Naive thymus-derived CD4-positive, alpha-beta T cell (primary cell): ENCODE data around the gene WDR20. TPM values are rescaled to one million over a fixed set of nuclear protein-coding genes. Genes with fewer than 3 reads are reported as not detected.

Source experiments
- ATAC-seq: fragments of 150-1000 bp; cut with Tn5 transposase; 2 replicates; pipeline ENCODE4 v1.10.0; 2021; ENCODE audit warnings: mild to moderate bottlenecking, moderate library complexity
- CTCF ChIA-PET: fragments of 350-600 bp; sonication (Branson Sonifier 250); formaldehyde crosslinking; loops from one replicate; lab custom pipeline; 2021; ENCODE audit warnings: antibody characterized with exemption; lab: Charles Lee
- POLR2A ChIA-PET: fragments of 350-600 bp; sonication (Branson Sonifier 250); formaldehyde crosslinking; loops from one replicate; lab custom pipeline; 2021; ENCODE audit warnings: antibody characterized with exemption, inconsistent platforms; lab: Charles Lee
- DNase-seq, 9 donors: peaks; one replicate each; pipeline versions ENCODE4 v3.0.0 to v3.0.0-alpha.2; 2020 to 2022; ENCODE audit warnings: mixed read lengths in 1 of 9
- H3K27ac ChIP-seq: one replicate; pipeline ENCODE4 v1.7.0; 2013; ENCODE audit warnings: mild to moderate bottlenecking, low read depth, low read length, moderate library complexity
- H3K27me3 ChIP-seq, 2 donors: one replicate each; pipeline ENCODE4 v1.7.0; 2013; ENCODE audit warnings: low read length in 2 of 2, mild to moderate bottlenecking in 2 of 2, moderate library complexity in 2 of 2; ENCODE audit not compliant: control insufficient read depth in 2 of 2, insufficient read depth in 2 of 2
- H3K36me3 ChIP-seq, 3 experiments: 1 replicate in 2 of 3; 2 replicates in 1 of 3; pipeline ENCODE4 v1.7.0; 2013; ENCODE audit warnings: low read length in 3 of 3, mild to moderate bottlenecking in 3 of 3, moderate library complexity in 1 of 3; ENCODE audit not compliant: insufficient read depth in 3 of 3, control insufficient read depth in 2 of 3
- H3K4me1 ChIP-seq, 2 donors: one replicate each; pipeline ENCODE4 v1.7.0; 2013; ENCODE audit warnings: low read length in 2 of 2, mild to moderate bottlenecking in 2 of 2, moderate library complexity in 1 of 2; ENCODE audit not compliant: control insufficient read depth in 2 of 2, insufficient read depth in 2 of 2
- H3K4me3 ChIP-seq: 2 replicates; pipeline ENCODE4 v1.7.0; 2013; ENCODE audit warnings: mild to moderate bottlenecking, low read length
- H3K9me3 ChIP-seq, 3 experiments: 1 replicate in 2 of 3; 2 replicates in 1 of 3; pipeline ENCODE4 v1.7.0; 2013; ENCODE audit warnings: low read length in 3 of 3; ENCODE audit not compliant: control insufficient read depth in 2 of 3
- H3K27ac Mint-ChIP-seq, 9 donors: one replicate each; pipeline ENCODE4 v1.8.0; 2020 to 2022; ENCODE audit warnings: mixed read lengths in 9 of 9, mild to moderate bottlenecking in 8 of 9, moderate library complexity in 5 of 9, inconsistent platforms in 2 of 9
- H3K27me3 Mint-ChIP-seq, 5 donors: one replicate each; pipeline ENCODE4 v1.8.0; 2021 to 2022; ENCODE audit warnings: mixed read lengths in 5 of 5, mild to moderate bottlenecking in 1 of 5
- H3K36me3 Mint-ChIP-seq, 5 donors: one replicate each; pipeline ENCODE4 v1.8.0; 2020 to 2022; ENCODE audit warnings: mixed read lengths in 5 of 5, mild to moderate bottlenecking in 3 of 5, inconsistent platforms in 1 of 5
- H3K4me1 Mint-ChIP-seq, 7 donors: one replicate each; pipeline ENCODE4 v1.8.0; 2020 to 2022; ENCODE audit warnings: mixed read lengths in 7 of 7, mild to moderate bottlenecking in 3 of 7, inconsistent platforms in 1 of 7
- H3K4me3 Mint-ChIP-seq, 10 donors: one replicate each; pipeline ENCODE4 v1.8.0; 2020 to 2022; ENCODE audit warnings: mild to moderate bottlenecking in 10 of 10, mixed read lengths in 10 of 10, moderate library complexity in 6 of 10, inconsistent platforms in 2 of 10
- H3K9me3 Mint-ChIP-seq, 11 donors: one replicate each; pipeline ENCODE4 v1.8.0; 2020 to 2022; ENCODE audit warnings: mixed read lengths in 11 of 11, mild to moderate bottlenecking in 4 of 11, inconsistent platforms in 1 of 11, moderate library complexity in 1 of 11
- intact Hi-C, 2 donors: fragments of 100-400 bp; cut with micrococcal nuclease; formaldehyde crosslinking; loops; one replicate each; pipeline ENCODE4 v1.15.1; 2023
- polyA plus RNA-seq, 2 donors: library from polyadenylated mRNA; unstranded; fragments of 300-500 nt; fragmentation: Illumina TruSeq; gene quantifications; one replicate each; pipeline ENCODE4 v1.2.3, GENCODE V29; 2021
- total RNA-seq, 6 experiments: library from RNA in 5 of 6; stranded (reverse) in 5 of 6; gene quantifications; 1 replicate in 5 of 6; 2 replicates in 1 of 6; pipeline ENCODE4 v1.2.3 and lab custom pipeline; 2021 to 2026

WDR20 gene
- total and polyA plus RNA-seq, 7 experiments from 2014 or later, result 9.1 to 67.8 (median 36.1) TPM

- H3K27me3 Mint-ChIP-seq, result no peaks in the 10 kb centered on the region
- no peaks in the 10 kb centered on the region for H3K36me3 ChIP-seq
- no peak overlapping the region for H3K27ac Mint-ChIP-seq
- H3K9me3 Mint-ChIP-seq, result no peaks in the 10 kb centered on the region
- no peaks in the 10 kb centered on the region for H3K9me3 ChIP-seq
- peaks cover 39 to 76% (median 67%) of the 10 kb centered on the region in 7 donors for H3K4me1 Mint-ChIP-seq
- ChIA-PET CTCF (no interaction called here), POLR2A (no interaction called here)
- DNase-seq (no peak), ATAC-seq (no peak)
- no peaks in the 10 kb centered on the region for H3K36me3 Mint-ChIP-seq
- no peak overlapping the region for H3K27ac ChIP-seq
- no peaks in the 10 kb centered on the region for H3K27me3 ChIP-seq
- intact Hi-C loops, result no loop called here
- H3K4me3 ChIP-seq, result no peak overlapping the region
- no peak overlapping the region for H3K4me3 Mint-ChIP-seq
- no peaks in the 10 kb centered on the region for H3K4me1 ChIP-seq
These were observed 47.3 kb downstream of the WDR20 start for GRCh38 chr14:102187044-102187443.

GRCh38 chr14:102187568-102188001, 47.9 kb downstream of the WDR20 start:
- no peaks in the 10 kb centered on the region for H3K36me3 Mint-ChIP-seq
- Histone ChIP-seq H3K27me3 (no peaks in the 10 kb centered on the region), H3K4me3 (no peak overlapping the region), H3K9me3 (no peaks in the 10 kb centered on the region), H3K27ac (no peak overlapping the region), H3K4me1 (no peaks in the 10 kb centered on the region), H3K36me3 (no peaks in the 10 kb centered on the region)
- intact Hi-C loops, result no loop called here
- H3K27me3 Mint-ChIP-seq, result no peaks in the 10 kb centered on the region
- ATAC-seq, result no peak
- H3K9me3 Mint-ChIP-seq, result no peaks in the 10 kb centered on the region
- H3K4me1 Mint-ChIP-seq, result peaks cover 35 to 72% (median 66%) of the 10 kb centered on the region in 7 donors
- ChIA-PET POLR2A (interaction anchor here (0.7 kb wide), 1 partner anchor 558 kb away, joined by 3 read pairs; no protein-coding TSS in a partner anchor), CTCF (interaction anchor here (0.6 kb wide), 1 partner anchor 914 kb away, joined by 3 read pairs; no protein-coding TSS in a partner anchor)
- H3K4me3 Mint-ChIP-seq, result no peak overlapping the region
- no peak for DNase-seq
- H3K27ac Mint-ChIP-seq, result peak overlapping the region in 2 of 9 donors; percentile 37 to 59

GRCh38 chr14:102188187-102188586, 48.5 kb downstream of the WDR20 start:
- peaks cover 33 to 71% (median 64%) of the 10 kb centered on the region in 7 donors for H3K4me1 Mint-ChIP-seq

GRCh38 chr14:102189874-102190273, 50.2 kb downstream of the WDR20 start:
- POLR2A ChIA-PET, result no interaction called here
- no peak for DNase-seq
- H3K4me3 Mint-ChIP-seq, result no peak overlapping the region
- Histone ChIP-seq H3K27ac (no peak overlapping the region), H3K4me3 (no peak overlapping the region), H3K36me3 (peaks cover 0 to 2% (median 0%) of the 10 kb centered on the region in 3 experiments), H3K9me3 (no peaks in the 10 kb centered on the region), H3K27me3 (no peaks in the 10 kb centered on the region), H3K4me1 (peaks cover 0 to 5% of the 10 kb centered on the region in 2 donors)
- intact Hi-C loops, result no loop called here
- no peak for ATAC-seq
- peaks cover 26 to 65% (median 61%) of the 10 kb centered on the region in 7 donors for H3K4me1 Mint-ChIP-seq
- CTCF ChIA-PET, result no interaction called here
- H3K36me3 Mint-ChIP-seq, result peaks cover 0 to 11% (median 0%) of the 10 kb centered on the region in 5 donors
- H3K9me3 Mint-ChIP-seq, result no peaks in the 10 kb centered on the region
- peak overlapping the region in 1 of 9 donors; percentile 51 for H3K27ac Mint-ChIP-seq
- H3K27me3 Mint-ChIP-seq, result no peaks in the 10 kb centered on the region

More at GRCh38 chr14:102188187-102188586, 48.5 kb downstream of the WDR20 start:
- ChIA-PET POLR2A (interaction anchor here (0.6 to 0.7 kb wide), 3 partner anchors 12 to 557 kb away, joined by 3 read pairs; no protein-coding TSS in a partner anchor), CTCF (no interaction called here)
- Histone ChIP-seq H3K9me3 (no peaks in the 10 kb centered on the region), H3K27me3 (no peaks in the 10 kb centered on the region), H3K4me1 (no peaks in the 10 kb centered on the region), H3K27ac (no peak overlapping the region), H3K4me3 (no peak overlapping the region), H3K36me3 (no peaks in the 10 kb centered on the region)
- Mint-ChIP-seq H3K4me3 (no peak overlapping the region), H3K27me3 (no peaks in the 10 kb centered on the region), H3K9me3 (no peaks in the 10 kb centered on the region), H3K36me3 (peaks cover 0 to 2% (median 0%) of the 10 kb centered on the region in 5 donors), H3K27ac (no peak overlapping the region)
- DNase-seq (no peak), ATAC-seq (no peak)
- intact Hi-C loops, result no loop called here

GRCh38 chr14:102192840-102193502, 53.3 kb downstream of the WDR20 start:
- ATAC-seq, result no peak
- no peaks in the 10 kb centered on the region for H3K9me3 ChIP-seq
- no peaks in the 10 kb centered on the region for H3K27me3 ChIP-seq
- peaks cover 32 to 66% (median 60%) of the 10 kb centered on the region in 7 donors for H3K4me1 Mint-ChIP-seq
- peak overlapping the region in 1 of 9 donors; percentile 54 for H3K27ac Mint-ChIP-seq
- peak overlapping the region in 1 of 10 donors; percentile 42 for H3K4me3 Mint-ChIP-seq
- intact Hi-C loops, result no loop called here
- POLR2A ChIA-PET, result no interaction called here
- H3K4me3 ChIP-seq, result no peak overlapping the region
- H3K4me1 ChIP-seq, result peaks cover 0 to 5% of the 10 kb centered on the region in 2 donors
- DNase-seq, result no peak
- CTCF ChIA-PET, result interaction anchor here (0.6 kb wide), 1 partner anchor 406 kb away, joined by 3 read pairs; no protein-coding TSS in a partner anchor
- peaks cover 6 to 38% (median 14%) of the 10 kb centered on the region in 5 donors for H3K36me3 Mint-ChIP-seq
- no peaks in the 10 kb centered on the region for H3K27me3 Mint-ChIP-seq
- H3K36me3 ChIP-seq, result peaks cover 0 to 31% (median 5%) of the 10 kb centered on the region in 3 experiments
- H3K9me3 Mint-ChIP-seq, result no peaks in the 10 kb centered on the region
- no peak overlapping the region for H3K27ac ChIP-seq

GRCh38 chr14:102194856-102195255, 55.2 kb downstream of the WDR20 start:
- no peak overlapping the region for H3K27ac ChIP-seq
- H3K4me3 ChIP-seq, result no peak overlapping the region
- H3K36me3 Mint-ChIP-seq, result peaks cover 6 to 46% (median 16%) of the 10 kb centered on the region in 5 donors
- peaks cover 0 to 2% (median 0%) of the 10 kb centered on the region in 11 donors for H3K9me3 Mint-ChIP-seq
- ChIA-PET CTCF (no interaction called here), POLR2A (no interaction called here)
- H3K27me3 Mint-ChIP-seq, result no peaks in the 10 kb centered on the region
- ATAC-seq, result no peak
- peaks cover 0 to 16% of the 10 kb centered on the region in 2 donors for H3K4me1 ChIP-seq
- no peaks in the 10 kb centered on the region for H3K27me3 ChIP-seq
- H3K27ac Mint-ChIP-seq, result peak overlapping the region in 1 of 9 donors; percentile 49
- H3K4me3 Mint-ChIP-seq, result no peak overlapping the region
- peaks cover 0 to 45% (median 5%) of the 10 kb centered on the region in 3 experiments for H3K36me3 ChIP-seq
- intact Hi-C loops, result no loop called here
- no peaks in the 10 kb centered on the region for H3K9me3 ChIP-seq
- peaks cover 41 to 77% (median 73%) of the 10 kb centered on the region in 7 donors for H3K4me1 Mint-ChIP-seq
- no peak for DNase-seq
